NB4 (cell line): Measurements from ENCODE around the gene TNNI3K.

Source experiments
- CTCF ChIP-seq: IDR thresholded peaks from one replicate; pipeline ENCODE4 v1.5.1; 2012; ENCODE audit warnings: low read depth, low read length
- MAX ChIP-seq: IDR thresholded peaks from 2 replicates; pipeline ENCODE4 v1.6.1; 2011; ENCODE audit warnings: low read depth, low read length
- MYC ChIP-seq: IDR thresholded peaks from 2 replicates; pipeline ENCODE4 v1.6.1; 2011; ENCODE audit warnings: low read depth, low read length
- POLR2A ChIP-seq: IDR thresholded peaks from 2 replicates; pipeline ENCODE4 v1.6.1; 2011; ENCODE audit warnings: mild to moderate bottlenecking; ENCODE audit not compliant: insufficient read length; ENCODE audit errors: extremely low read depth

- TF ChIP-seq POLR2A (no peak), CTCF (no peak), MAX (no peak), MYC (no peak)
Observed at GRCh38 chr1:74375376-74375775, 140.2 kb downstream of the TNNI3K start.
